K562 (cell line): ENCODE results near the gene PNMT. TPM values are rescaled to one million over a fixed set of nuclear protein-coding genes. Genes with fewer than 3 reads are reported as not detected.

Experiments used
- CTBP1 ChIP-seq: fragments of 450-650 bp; IDR thresholded peaks from 2 replicates; pipeline ENCODE4 v1.6.1; 2016; ENCODE audit warnings: borderline replicate concordance
- GABPB1 ChIP-seq: sonication (generic); formaldehyde crosslinking; IDR thresholded peaks from 2 replicates; pipeline ENCODE4 v1.8.0; 2022; ENCODE audit warnings: mild to moderate bottlenecking, missing genetic modification reagents
- HNRNPH1 ChIP-seq: fragments of 200-400 bp; formaldehyde crosslinking; optimal IDR thresholded peaks from 2 replicates; pipeline ENCODE3; 2017; ENCODE audit warnings: low read depth, mild to moderate bottlenecking, low read length, moderate library complexity
- KLF1 ChIP-seq: fragments of 450-650 bp; IDR thresholded peaks from 2 replicates; pipeline ENCODE4 v1.6.1; 2016; ENCODE audit warnings: missing genetic modification characterization, missing compliant biosample characterization
- PRPF4 ChIP-seq: fragments of 200-400 bp; formaldehyde crosslinking; IDR thresholded peaks from one replicate; pipeline ENCODE4 v1.6.1; 2017; ENCODE audit warnings: low read length, low read depth, mild to moderate bottlenecking; ENCODE audit not compliant: insufficient read depth, poor library complexity, severe bottlenecking
- RAD51 ChIP-seq: fragments of 450-650 bp; IDR thresholded peaks from 2 replicates; pipeline ENCODE4 v1.7.1; 2016; ENCODE audit warnings: low read depth, mild to moderate bottlenecking, borderline replicate concordance
- TRIM24 ChIP-seq, 2 experiments: fragments of 450-650 bp; IDR thresholded peaks; 2 replicates each; pipeline ENCODE4 v1.6.1; 2016
- ZKSCAN1 ChIP-seq: fragments of 150-350 bp; IDR thresholded peaks from 2 replicates; pipeline ENCODE4 v1.6.1; 2016; ENCODE audit warnings: low read depth, low read length
- ZNF133 ChIP-seq: fragments of 250-450 bp; sonication (Bioruptor Pico); IDR thresholded peaks from 2 replicates; pipeline ENCODE4 v1.4.0; 2020; ENCODE audit warnings: mild to moderate bottlenecking
- polyA plus RNA-seq, 8 experiments: library from polyadenylated mRNA; depleted of rRNA in 4 of 8; stranded (reverse) in 5 of 8; unstranded in 3 of 8; fragments of >200 nt; fragmentation: Nextera tagmentation in 2 of 8; fragmentation: Illumina TruSeq in 1 of 8; extraction: Ambion mirVana in 2 of 8; extraction: Trizol in 1 of 8; gene quantifications; 2 replicates each; pipeline versions ENCODE4 v1.2.1 to v1.2.3, GENCODE V29; 2011 to 2014; ENCODE audit warnings: inconsistent platforms in 1 of 8, missing spikeins in 1 of 8
- total RNA-seq, 7 experiments: library from RNA; depleted of rRNA in 6 of 7; stranded (reverse); fragments of >200 nt in 6 of 7; fragmentation: Illumina TruSeq in 2 of 7; extraction: Trizol in 2 of 7; gene quantifications; 2 replicates each; pipeline versions ENCODE4 v1.2.1 to v1.2.3, GENCODE V29; 2011 to 2021; ENCODE audit warnings: low replicate concordance in 1 of 7
- TF ChIP-seq, protein P1 (sequence below): sonication (generic); formaldehyde crosslinking; IDR thresholded peaks from 2 replicates; pipeline ENCODE4 v1.8.0; 2022; ENCODE audit warnings: mild to moderate bottlenecking, missing genetic modification reagents
- TF ChIP-seq, protein P2 (sequence below): fragments of 450-650 bp; IDR thresholded peaks from 2 replicates; pipeline ENCODE4 v1.6.1; 2016; ENCODE audit warnings: missing biosample characterization, missing genetic modification characterization
- TF ChIP-seq, protein P3 (sequence below): fragments of 250-450 bp; sonication (Bioruptor Pico); IDR thresholded peaks from 2 replicates; pipeline ENCODE4 v1.9.0; 2021; ENCODE audit warnings: mild to moderate bottlenecking, inconsistent platforms
- TF ChIP-seq, protein P4 (sequence below), 2 experiments: fragments of 150-350 bp in 1 of 2; IDR thresholded peaks; 2 replicates each; pipeline ENCODE4 v1.6.1; 2012 to 2016; ENCODE audit warnings: low read depth in 2 of 2, low read length in 2 of 2, mild to moderate bottlenecking in 1 of 2, moderate library complexity in 1 of 2
- TF ChIP-seq, protein P5 (sequence below): fragments of 450-650 bp; IDR thresholded peaks from 2 replicates; pipeline ENCODE4 v1.6.1; 2016; ENCODE audit warnings: antibody characterized with exemption

PNMT gene
- total and polyA plus RNA-seq, 9 of the 15 experiments (the other 6 are each of a cell fraction or from before 2014, with no cell fraction given), result 0.55 to 18.1 (median 5.8) TPM

DNA sequence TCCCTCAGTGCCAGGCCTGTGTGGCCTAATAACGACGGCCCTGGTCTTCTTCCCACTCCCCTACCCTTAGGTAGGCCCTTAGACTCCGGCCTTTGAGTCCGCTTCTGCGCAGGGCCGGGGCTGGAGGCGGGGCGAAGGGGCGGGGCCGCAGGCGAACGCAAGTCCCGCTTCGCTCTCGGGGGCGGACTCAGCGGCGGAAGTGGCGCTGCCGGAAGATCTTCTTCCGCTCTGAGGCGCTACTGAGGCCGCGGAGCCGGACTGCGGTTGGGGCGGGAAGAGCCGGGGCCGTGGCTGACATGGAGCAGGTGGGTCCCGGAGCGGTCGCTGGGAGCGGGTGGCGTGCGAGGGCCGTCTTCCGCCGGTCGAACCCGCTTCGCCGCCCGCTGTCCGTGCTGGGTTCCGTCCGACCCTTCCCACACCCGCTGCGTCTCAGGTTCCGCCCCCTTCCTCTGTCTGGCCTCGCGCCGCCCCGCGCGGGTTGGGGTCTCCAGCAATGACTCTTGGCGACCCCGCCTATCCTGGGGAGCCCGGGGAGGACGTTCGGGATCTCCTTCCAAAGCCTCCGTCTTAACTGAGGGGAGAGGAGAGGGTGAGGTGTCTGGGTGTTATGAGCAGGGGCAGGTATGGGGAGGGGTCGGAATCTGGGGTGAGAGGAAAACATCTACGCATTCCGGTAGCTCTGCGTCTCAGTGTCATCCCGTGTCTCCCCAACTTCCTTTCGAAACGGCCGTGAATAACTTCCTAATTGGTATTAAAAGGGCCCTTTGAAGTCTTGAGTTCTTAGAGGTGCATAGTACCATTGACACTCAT is 31.1 kb upstream of the PNMT start, which contains the start of gene STARD3 (continued):
- TF ChIP-seq, protein P1, sequence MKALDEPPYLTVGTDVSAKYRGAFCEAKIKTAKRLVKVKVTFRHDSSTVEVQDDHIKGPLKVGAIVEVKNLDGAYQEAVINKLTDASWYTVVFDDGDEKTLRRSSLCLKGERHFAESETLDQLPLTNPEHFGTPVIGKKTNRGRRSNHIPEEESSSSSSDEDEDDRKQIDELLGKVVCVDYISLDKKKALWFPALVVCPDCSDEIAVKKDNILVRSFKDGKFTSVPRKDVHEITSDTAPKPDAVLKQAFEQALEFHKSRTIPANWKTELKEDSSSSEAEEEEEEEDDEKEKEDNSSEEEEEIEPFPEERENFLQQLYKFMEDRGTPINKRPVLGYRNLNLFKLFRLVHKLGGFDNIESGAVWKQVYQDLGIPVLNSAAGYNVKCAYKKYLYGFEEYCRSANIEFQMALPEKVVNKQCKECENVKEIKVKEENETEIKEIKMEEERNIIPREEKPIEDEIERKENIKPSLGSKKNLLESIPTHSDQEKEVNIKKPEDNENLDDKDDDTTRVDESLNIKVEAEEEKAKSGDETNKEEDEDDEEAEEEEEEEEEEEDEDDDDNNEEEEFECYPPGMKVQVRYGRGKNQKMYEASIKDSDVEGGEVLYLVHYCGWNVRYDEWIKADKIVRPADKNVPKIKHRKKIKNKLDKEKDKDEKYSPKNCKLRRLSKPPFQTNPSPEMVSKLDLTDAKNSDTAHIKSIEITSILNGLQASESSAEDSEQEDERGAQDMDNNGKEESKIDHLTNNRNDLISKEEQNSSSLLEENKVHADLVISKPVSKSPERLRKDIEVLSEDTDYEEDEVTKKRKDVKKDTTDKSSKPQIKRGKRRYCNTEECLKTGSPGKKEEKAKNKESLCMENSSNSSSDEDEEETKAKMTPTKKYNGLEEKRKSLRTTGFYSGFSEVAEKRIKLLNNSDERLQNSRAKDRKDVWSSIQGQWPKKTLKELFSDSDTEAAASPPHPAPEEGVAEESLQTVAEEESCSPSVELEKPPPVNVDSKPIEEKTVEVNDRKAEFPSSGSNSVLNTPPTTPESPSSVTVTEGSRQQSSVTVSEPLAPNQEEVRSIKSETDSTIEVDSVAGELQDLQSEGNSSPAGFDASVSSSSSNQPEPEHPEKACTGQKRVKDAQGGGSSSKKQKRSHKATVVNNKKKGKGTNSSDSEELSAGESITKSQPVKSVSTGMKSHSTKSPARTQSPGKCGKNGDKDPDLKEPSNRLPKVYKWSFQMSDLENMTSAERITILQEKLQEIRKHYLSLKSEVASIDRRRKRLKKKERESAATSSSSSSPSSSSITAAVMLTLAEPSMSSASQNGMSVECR (CRISPR knock-in tag), result peak; percentile 61; the same call in 1 of the 2 replicates
- peak; percentile 76 for TF ChIP-seq CTBP1
- TF ChIP-seq, protein P2, sequence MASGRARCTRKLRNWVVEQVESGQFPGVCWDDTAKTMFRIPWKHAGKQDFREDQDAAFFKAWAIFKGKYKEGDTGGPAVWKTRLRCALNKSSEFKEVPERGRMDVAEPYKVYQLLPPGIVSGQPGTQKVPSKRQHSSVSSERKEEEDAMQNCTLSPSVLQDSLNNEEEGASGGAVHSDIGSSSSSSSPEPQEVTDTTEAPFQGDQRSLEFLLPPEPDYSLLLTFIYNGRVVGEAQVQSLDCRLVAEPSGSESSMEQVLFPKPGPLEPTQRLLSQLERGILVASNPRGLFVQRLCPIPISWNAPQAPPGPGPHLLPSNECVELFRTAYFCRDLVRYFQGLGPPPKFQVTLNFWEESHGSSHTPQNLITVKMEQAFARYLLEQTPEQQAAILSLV (tag), result no peak
- peak; percentile 95 for TF ChIP-seq GABPB1 (CRISPR knock-in tag)
- TF ChIP-seq, protein P3, sequence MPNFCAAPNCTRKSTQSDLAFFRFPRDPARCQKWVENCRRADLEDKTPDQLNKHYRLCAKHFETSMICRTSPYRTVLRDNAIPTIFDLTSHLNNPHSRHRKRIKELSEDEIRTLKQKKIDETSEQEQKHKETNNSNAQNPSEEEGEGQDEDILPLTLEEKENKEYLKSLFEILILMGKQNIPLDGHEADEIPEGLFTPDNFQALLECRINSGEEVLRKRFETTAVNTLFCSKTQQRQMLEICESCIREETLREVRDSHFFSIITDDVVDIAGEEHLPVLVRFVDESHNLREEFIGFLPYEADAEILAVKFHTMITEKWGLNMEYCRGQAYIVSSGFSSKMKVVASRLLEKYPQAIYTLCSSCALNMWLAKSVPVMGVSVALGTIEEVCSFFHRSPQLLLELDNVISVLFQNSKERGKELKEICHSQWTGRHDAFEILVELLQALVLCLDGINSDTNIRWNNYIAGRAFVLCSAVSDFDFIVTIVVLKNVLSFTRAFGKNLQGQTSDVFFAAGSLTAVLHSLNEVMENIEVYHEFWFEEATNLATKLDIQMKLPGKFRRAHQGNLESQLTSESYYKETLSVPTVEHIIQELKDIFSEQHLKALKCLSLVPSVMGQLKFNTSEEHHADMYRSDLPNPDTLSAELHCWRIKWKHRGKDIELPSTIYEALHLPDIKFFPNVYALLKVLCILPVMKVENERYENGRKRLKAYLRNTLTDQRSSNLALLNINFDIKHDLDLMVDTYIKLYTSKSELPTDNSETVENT (CRISPR knock-in tag), result peak; percentile 48; the same call in 1 of the 2 replicates
- no peak for TF ChIP-seq HNRNPH1
- TF ChIP-seq, protein P4, sequence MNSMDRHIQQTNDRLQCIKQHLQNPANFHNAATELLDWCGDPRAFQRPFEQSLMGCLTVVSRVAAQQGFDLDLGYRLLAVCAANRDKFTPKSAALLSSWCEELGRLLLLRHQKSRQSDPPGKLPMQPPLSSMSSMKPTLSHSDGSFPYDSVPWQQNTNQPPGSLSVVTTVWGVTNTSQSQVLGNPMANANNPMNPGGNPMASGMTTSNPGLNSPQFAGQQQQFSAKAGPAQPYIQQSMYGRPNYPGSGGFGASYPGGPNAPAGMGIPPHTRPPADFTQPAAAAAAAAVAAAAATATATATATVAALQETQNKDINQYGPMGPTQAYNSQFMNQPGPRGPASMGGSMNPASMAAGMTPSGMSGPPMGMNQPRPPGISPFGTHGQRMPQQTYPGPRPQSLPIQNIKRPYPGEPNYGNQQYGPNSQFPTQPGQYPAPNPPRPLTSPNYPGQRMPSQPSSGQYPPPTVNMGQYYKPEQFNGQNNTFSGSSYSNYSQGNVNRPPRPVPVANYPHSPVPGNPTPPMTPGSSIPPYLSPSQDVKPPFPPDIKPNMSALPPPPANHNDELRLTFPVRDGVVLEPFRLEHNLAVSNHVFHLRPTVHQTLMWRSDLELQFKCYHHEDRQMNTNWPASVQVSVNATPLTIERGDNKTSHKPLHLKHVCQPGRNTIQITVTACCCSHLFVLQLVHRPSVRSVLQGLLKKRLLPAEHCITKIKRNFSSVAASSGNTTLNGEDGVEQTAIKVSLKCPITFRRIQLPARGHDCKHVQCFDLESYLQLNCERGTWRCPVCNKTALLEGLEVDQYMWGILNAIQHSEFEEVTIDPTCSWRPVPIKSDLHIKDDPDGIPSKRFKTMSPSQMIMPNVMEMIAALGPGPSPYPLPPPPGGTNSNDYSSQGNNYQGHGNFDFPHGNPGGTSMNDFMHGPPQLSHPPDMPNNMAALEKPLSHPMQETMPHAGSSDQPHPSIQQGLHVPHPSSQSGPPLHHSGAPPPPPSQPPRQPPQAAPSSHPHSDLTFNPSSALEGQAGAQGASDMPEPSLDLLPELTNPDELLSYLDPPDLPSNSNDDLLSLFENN (IDR thresholded peaks at IDR 0.05; ENCODE audit: low read depth in 2 of 2, low read length in 2 of 2), result no peak
- no peak for TF ChIP-seq PRPF4
- TF ChIP-seq, protein P5, sequence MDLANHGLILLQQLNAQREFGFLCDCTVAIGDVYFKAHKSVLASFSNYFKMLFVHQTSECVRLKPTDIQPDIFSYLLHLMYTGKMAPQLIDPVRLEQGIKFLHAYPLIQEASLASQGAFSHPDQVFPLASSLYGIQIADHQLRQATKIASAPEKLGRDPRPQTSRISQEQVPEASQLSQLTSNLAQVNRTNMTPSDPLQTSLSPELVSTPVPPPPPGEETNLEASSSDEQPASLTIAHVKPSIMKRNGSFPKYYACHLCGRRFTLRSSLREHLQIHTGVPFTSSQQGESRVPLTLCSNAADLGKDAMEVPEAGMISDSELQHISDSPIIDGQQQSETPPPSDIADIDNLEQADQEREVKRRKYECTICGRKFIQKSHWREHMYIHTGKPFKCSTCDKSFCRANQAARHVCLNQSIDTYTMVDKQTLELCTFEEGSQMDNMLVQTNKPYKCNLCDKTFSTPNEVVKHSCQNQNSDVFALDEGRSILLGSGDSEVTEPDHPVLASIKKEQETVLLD, result no peak
- TF ChIP-seq KLF1 (tag), result peak; percentile 33; the same call in 1 of the 2 replicates
- no peak for TF ChIP-seq ZKSCAN1
- no peak for TF ChIP-seq RAD51
- TF ChIP-seq ZNF133, result no peak
- TF ChIP-seq TRIM24 (IDR thresholded peaks at IDR 0.05), result peak in 1 of 2 experiments; percentile 97; a peak in 2 of 4 replicates
